ENCODE measurements around the gene NUMBL.

DNA sequence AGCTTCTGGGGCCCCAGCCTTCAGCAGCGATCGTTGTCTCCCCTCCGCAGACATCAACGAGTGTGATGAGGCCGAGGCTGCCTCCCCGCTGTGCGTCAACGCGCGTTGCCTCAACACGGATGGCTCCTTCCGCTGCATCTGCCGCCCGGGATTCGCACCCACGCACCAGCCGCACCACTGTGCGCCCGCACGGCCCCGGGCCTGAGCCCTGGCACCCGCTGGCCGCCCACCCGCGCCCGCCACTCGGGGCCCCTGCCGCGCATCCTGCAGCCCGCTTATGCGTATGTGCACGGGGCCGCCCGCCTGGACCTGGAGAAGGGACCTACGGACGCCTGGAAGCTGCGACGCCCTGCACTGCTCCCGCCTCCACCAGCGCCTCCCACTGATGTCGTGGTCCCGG is 61.1 kb downstream of the NUMBL start:
- TF ChIP-seq POLR2AphosphoS5 (IDR thresholded peaks at IDR 0.05; ENCODE audit: low read depth, low read length) (no peak), SIN3A (IDR thresholded peaks at IDR 0.05; ENCODE audit: borderline replicate concordance, insufficient read depth, low read length) (no peak), FOXP2 (optimal IDR thresholded peaks at IDR 0.05; ENCODE audit: borderline replicate concordance, extremely low read depth, extremely low read length, insufficient read depth) (no peak)
